Measurements from ENCODE around the gene EVC. TPM values are rescaled to one million over a fixed set of nuclear protein-coding genes. Genes with fewer than 3 reads are reported as not detected.

EVC gene
- total and polyA plus RNA-seq, 7 experiments from 2014 or later = 0.37 to 1.5 (median 0.68) TPM; not detected in 2

GRCh38 chr4:5753366-5753765 is 42.4 kb downstream of the EVC start:
- no peak for DNase-seq
- H3K4me1 ChIP-seq (ENCODE audit: control insufficient read depth in 2 of 2, insufficient read depth in 2 of 2, low read length in 2 of 2) = no peaks in the 10 kb centered on the region
- H3K27me3 ChIP-seq (ENCODE audit: control insufficient read depth in 2 of 2, insufficient read depth in 2 of 2, low read length in 2 of 2) = no peaks in the 10 kb centered on the region
- ChIA-PET POLR2A (no interaction called here), CTCF (no interaction called here)
- Mint-ChIP-seq H3K4me3 (no peak overlapping the region), H3K4me1 (peaks cover 0 to 3% (median 0%) of the 10 kb centered on the region in 7 donors), H3K9me3 (peaks cover 0 to 3% (median 0%) of the 10 kb centered on the region in 11 donors), H3K36me3 (no peaks in the 10 kb centered on the region), H3K27me3 (peaks cover 0 to 4% (median 0%) of the 10 kb centered on the region in 5 donors), H3K27ac (no peak overlapping the region)
- ATAC-seq = no peak
- no peaks in the 10 kb centered on the region for H3K9me3 ChIP-seq (ENCODE audit: control insufficient read depth in 2 of 3, low read length in 3 of 3)
- H3K27ac ChIP-seq (ENCODE audit: low read depth, low read length) = no peak overlapping the region
- intact Hi-C loops (cut with micrococcal nuclease) = no loop called here
- no peaks in the 10 kb centered on the region for H3K36me3 ChIP-seq (ENCODE audit: control insufficient read depth in 2 of 3, insufficient read depth in 3 of 3, low read length in 3 of 3)
- no peak overlapping the region for H3K4me3 ChIP-seq (ENCODE audit: low read length)

- ATAC-seq (no peak), DNase-seq (no peak)
- Histone ChIP-seq H3K27ac (ENCODE audit: low read depth, low read length) (no peak overlapping the region), H3K4me3 (ENCODE audit: low read length) (no peak overlapping the region), H3K9me3 (ENCODE audit: control insufficient read depth in 2 of 3, low read length in 3 of 3) (no peaks in the 10 kb centered on the region), H3K27me3 (ENCODE audit: control insufficient read depth in 2 of 2, insufficient read depth in 2 of 2, low read length in 2 of 2) (no peaks in the 10 kb centered on the region), H3K36me3 (ENCODE audit: control insufficient read depth in 2 of 3, insufficient read depth in 3 of 3, low read length in 3 of 3) (no peaks in the 10 kb centered on the region), H3K4me1 (ENCODE audit: control insufficient read depth in 2 of 2, insufficient read depth in 2 of 2, low read length in 2 of 2) (no peaks in the 10 kb centered on the region)
- Mint-ChIP-seq H3K27ac (no peak overlapping the region), H3K4me3 (no peak overlapping the region), H3K27me3 (peaks cover 0 to 4% (median 0%) of the 10 kb centered on the region in 5 donors), H3K9me3 (peaks cover 0 to 3% (median 0%) of the 10 kb centered on the region in 11 donors), H3K36me3 (no peaks in the 10 kb centered on the region), H3K4me1 (peaks cover 0 to 6% (median 0%) of the 10 kb centered on the region in 7 donors)
- ChIA-PET CTCF (no interaction called here), POLR2A (no interaction called here)
- intact Hi-C loops (cut with micrococcal nuclease) = no loop called here
These were observed 42.9 kb downstream of the EVC start for GRCh38 chr4:5753766-5754528.

- peaks cover 0 to 6% (median 0%) of the 10 kb centered on the region in 7 donors for H3K4me1 Mint-ChIP-seq
- intact Hi-C loops (cut with micrococcal nuclease) = no loop called here
- CTCF ChIA-PET = no interaction called here
- Histone ChIP-seq H3K27ac (ENCODE audit: low read depth, low read length) (no peak overlapping the region), H3K36me3 (ENCODE audit: control insufficient read depth in 2 of 3, insufficient read depth in 3 of 3, low read length in 3 of 3) (no peaks in the 10 kb centered on the region), H3K4me1 (ENCODE audit: control insufficient read depth in 2 of 2, insufficient read depth in 2 of 2, low read length in 2 of 2) (no peaks in the 10 kb centered on the region), H3K9me3 (ENCODE audit: control insufficient read depth in 2 of 3, low read length in 3 of 3) (no peaks in the 10 kb centered on the region), H3K27me3 (ENCODE audit: control insufficient read depth in 2 of 2, insufficient read depth in 2 of 2, low read length in 2 of 2) (no peaks in the 10 kb centered on the region), H3K4me3 (ENCODE audit: low read length) (no peak overlapping the region)
- no peaks in the 10 kb centered on the region for H3K36me3 Mint-ChIP-seq
- no peak overlapping the region for H3K4me3 Mint-ChIP-seq
- no peak for ATAC-seq
- peaks cover 0 to 4% (median 0%) of the 10 kb centered on the region in 5 donors for H3K27me3 Mint-ChIP-seq
- H3K9me3 Mint-ChIP-seq = peaks cover 0 to 3% (median 0%) of the 10 kb centered on the region in 11 donors
- DNase-seq = no peak
- POLR2A ChIA-PET = no interaction called here
- no peak overlapping the region for H3K27ac Mint-ChIP-seq
These were observed 43.5 kb downstream of the EVC start for GRCh38 chr4:5754529-5754881.

GRCh38 chr4:5755161-5755560 is 44.2 kb downstream of the EVC start:
- Mint-ChIP-seq H3K4me3 (no peak overlapping the region), H3K27ac (no peak overlapping the region), H3K36me3 (no peaks in the 10 kb centered on the region), H3K27me3 (peaks cover 0 to 4% (median 0%) of the 10 kb centered on the region in 5 donors), H3K9me3 (peaks cover 0 to 7% (median under 1%) of the 10 kb centered on the region in 11 donors), H3K4me1 (peaks cover 0 to 6% (median 0%) of the 10 kb centered on the region in 7 donors)
- ChIA-PET CTCF (no interaction called here), POLR2A (no interaction called here)
- ATAC-seq (no peak), DNase-seq (no peak)
- no peak overlapping the region for H3K4me3 ChIP-seq (ENCODE audit: low read length)
- no peak overlapping the region for H3K27ac ChIP-seq (ENCODE audit: low read depth, low read length)
- H3K9me3 ChIP-seq (ENCODE audit: control insufficient read depth in 2 of 3, low read length in 3 of 3) = no peaks in the 10 kb centered on the region
- no peaks in the 10 kb centered on the region for H3K4me1 ChIP-seq (ENCODE audit: control insufficient read depth in 2 of 2, insufficient read depth in 2 of 2, low read length in 2 of 2)
- intact Hi-C loops (cut with micrococcal nuclease) = no loop called here
- H3K36me3 ChIP-seq (ENCODE audit: control insufficient read depth in 2 of 3, insufficient read depth in 3 of 3, low read length in 3 of 3) = no peaks in the 10 kb centered on the region
- no peaks in the 10 kb centered on the region for H3K27me3 ChIP-seq (ENCODE audit: control insufficient read depth in 2 of 2, insufficient read depth in 2 of 2, low read length in 2 of 2)

GRCh38 chr4:5755679-5756078 is 44.7 kb downstream of the EVC start:
- Mint-ChIP-seq H3K36me3 (no peaks in the 10 kb centered on the region), H3K27me3 (peaks cover 0 to 4% (median 0%) of the 10 kb centered on the region in 5 donors), H3K4me3 (no peak overlapping the region), H3K9me3 (peaks cover 0 to 9% (median 2%) of the 10 kb centered on the region in 11 donors), H3K4me1 (peaks cover 0 to 6% (median 0%) of the 10 kb centered on the region in 7 donors), H3K27ac (no peak overlapping the region)
- H3K36me3 ChIP-seq (ENCODE audit: control insufficient read depth in 2 of 3, insufficient read depth in 3 of 3, low read length in 3 of 3) = no peaks in the 10 kb centered on the region
- H3K27me3 ChIP-seq (ENCODE audit: control insufficient read depth in 2 of 2, insufficient read depth in 2 of 2, low read length in 2 of 2) = no peaks in the 10 kb centered on the region
- H3K4me1 ChIP-seq (ENCODE audit: control insufficient read depth in 2 of 2, insufficient read depth in 2 of 2, low read length in 2 of 2) = no peaks in the 10 kb centered on the region
- DNase-seq (no peak), ATAC-seq (no peak)
- intact Hi-C loops (cut with micrococcal nuclease) = no loop called here
- POLR2A ChIA-PET = no interaction called here
- no peak overlapping the region for H3K27ac ChIP-seq (ENCODE audit: low read depth, low read length)
- H3K4me3 ChIP-seq (ENCODE audit: low read length) = no peak overlapping the region
- no peaks in the 10 kb centered on the region for H3K9me3 ChIP-seq (ENCODE audit: control insufficient read depth in 2 of 3, low read length in 3 of 3)
- CTCF ChIA-PET = no interaction called here

GRCh38 chr4:5756271-5756670 is 45.3 kb downstream of the EVC start:
- no peak overlapping the region for H3K4me3 ChIP-seq (ENCODE audit: low read length)
- no peaks in the 10 kb centered on the region for H3K9me3 ChIP-seq (ENCODE audit: control insufficient read depth in 2 of 3, low read length in 3 of 3)
- CTCF ChIA-PET = no interaction called here
- no peaks in the 10 kb centered on the region for H3K36me3 ChIP-seq (ENCODE audit: control insufficient read depth in 2 of 3, insufficient read depth in 3 of 3, low read length in 3 of 3)
- peaks cover 0 to 9% (median 2%) of the 10 kb centered on the region in 11 donors for H3K9me3 Mint-ChIP-seq
- H3K4me1 Mint-ChIP-seq = peaks cover 0 to 6% (median 0%) of the 10 kb centered on the region in 7 donors
- POLR2A ChIA-PET = no interaction called here
- no peak for ATAC-seq
- no peaks in the 10 kb centered on the region for H3K27me3 ChIP-seq (ENCODE audit: control insufficient read depth in 2 of 2, insufficient read depth in 2 of 2, low read length in 2 of 2)
- no peak overlapping the region for H3K27ac Mint-ChIP-seq
- peaks cover 0 to 4% (median 0%) of the 10 kb centered on the region in 5 donors for H3K27me3 Mint-ChIP-seq
- no peak for DNase-seq
- H3K4me1 ChIP-seq (ENCODE audit: control insufficient read depth in 2 of 2, insufficient read depth in 2 of 2, low read length in 2 of 2) = no peaks in the 10 kb centered on the region
- H3K27ac ChIP-seq (ENCODE audit: low read depth, low read length) = no peak overlapping the region
- no peak overlapping the region for H3K4me3 Mint-ChIP-seq
- intact Hi-C loops (cut with micrococcal nuclease) = no loop called here
- no peaks in the 10 kb centered on the region for H3K36me3 Mint-ChIP-seq

GRCh38 chr4:5757091-5757490 is 46.1 kb downstream of the EVC start:
- DNase-seq (no peak), ATAC-seq (no peak)
- Mint-ChIP-seq H3K4me3 (no peak overlapping the region), H3K27ac (no peak overlapping the region), H3K27me3 (no peaks in the 10 kb centered on the region), H3K9me3 (peaks cover 0 to 11% (median 2%) of the 10 kb centered on the region in 11 donors), H3K4me1 (peaks cover 0 to 6% (median 0%) of the 10 kb centered on the region in 7 donors), H3K36me3 (no peaks in the 10 kb centered on the region)
- intact Hi-C loops (cut with micrococcal nuclease) = no loop called here
- CTCF ChIA-PET = no interaction called here
- no peaks in the 10 kb centered on the region for H3K36me3 ChIP-seq (ENCODE audit: control insufficient read depth in 2 of 3, insufficient read depth in 3 of 3, low read length in 3 of 3)
- H3K27me3 ChIP-seq (ENCODE audit: control insufficient read depth in 2 of 2, insufficient read depth in 2 of 2, low read length in 2 of 2) = no peaks in the 10 kb centered on the region
- no peak overlapping the region for H3K4me3 ChIP-seq (ENCODE audit: low read length)
- H3K4me1 ChIP-seq (ENCODE audit: control insufficient read depth in 2 of 2, insufficient read depth in 2 of 2, low read length in 2 of 2) = no peaks in the 10 kb centered on the region
- H3K27ac ChIP-seq (ENCODE audit: low read depth, low read length) = no peak overlapping the region
- H3K9me3 ChIP-seq (ENCODE audit: control insufficient read depth in 2 of 3, low read length in 3 of 3) = no peaks in the 10 kb centered on the region
- POLR2A ChIA-PET = no interaction called here
